ENCODE results near the gene DAPK2. TPM values are rescaled to one million over a fixed set of nuclear protein-coding genes. Genes with fewer than 3 reads are reported as not detected.

Gene DAPK2
- total RNA-seq, 1 experiment from 2014 or later, result 1.4 TPM

GRCh38 chr15:63887630-63888029 is 158.7 kb downstream of the DAPK2 start:
- Mint-ChIP-seq H3K4me3 (ENCODE audit: unreplicated experiment) (no peak overlapping the region), H3K36me3 (ENCODE audit: insufficient read depth, unreplicated experiment) (no peaks in the 10 kb centered on the region), H3K27ac (ENCODE audit: unreplicated experiment) (no peak overlapping the region), H3K27me3 (ENCODE audit: insufficient read depth, unreplicated experiment) (no peaks in the 10 kb centered on the region), H3K4me1 (ENCODE audit: low read depth, unreplicated experiment) (no peaks in the 10 kb centered on the region), H3K9me3 (ENCODE audit: unreplicated experiment) (no peaks in the 10 kb centered on the region)
- H3K4me3 ChIP-seq (ENCODE audit: low read depth, low read length), result no peak overlapping the region
- no peaks in the 10 kb centered on the region for H3K36me3 ChIP-seq (ENCODE audit: control insufficient read depth, insufficient read depth, low read length)
- ChIA-PET POLR2A (no interaction called here), CTCF (no interaction called here)
- no peaks in the 10 kb centered on the region for H3K27me3 ChIP-seq (replicated peaks; ENCODE audit: control insufficient read depth, insufficient read depth, low read length)
- H3K4me1 ChIP-seq, result no peaks in the 10 kb centered on the region
- no peak for DNase-seq
- intact Hi-C loops (cut with micrococcal nuclease; ENCODE audit: unreplicated experiment), result no loop called here
- no peak for TF ChIP-seq CTCF (IDR thresholded peaks at IDR 0.05; ENCODE audit: insufficient read depth in 1 of 2, low read depth in 1 of 2, low read length in 1 of 2, severe bottlenecking in 1 of 2, unreplicated experiment in 1 of 2)
- no TSS peak for BruUV-seq (replicated peaks)
- no peaks in the 10 kb centered on the region for H3K9me3 ChIP-seq

- intact Hi-C loops (cut with micrococcal nuclease; ENCODE audit: unreplicated experiment), result no loop called here
- no peak for TF ChIP-seq CTCF (IDR thresholded peaks at IDR 0.05; ENCODE audit: insufficient read depth in 1 of 2, low read depth in 1 of 2, low read length in 1 of 2, severe bottlenecking in 1 of 2, unreplicated experiment in 1 of 2)
- no peaks in the 10 kb centered on the region for H3K27me3 Mint-ChIP-seq (ENCODE audit: insufficient read depth, unreplicated experiment)
- no peaks in the 10 kb centered on the region for H3K9me3 Mint-ChIP-seq (ENCODE audit: unreplicated experiment)
- no peak overlapping the region for H3K4me3 Mint-ChIP-seq (ENCODE audit: unreplicated experiment)
- H3K4me3 ChIP-seq (ENCODE audit: low read depth, low read length), result no peak overlapping the region
- CTCF ChIA-PET, result no interaction called here
- H3K4me1 ChIP-seq, result no peaks in the 10 kb centered on the region
- no peaks in the 10 kb centered on the region; the same call in 1 of the 2 replicates for H3K27me3 ChIP-seq (replicated peaks; ENCODE audit: control insufficient read depth, insufficient read depth, low read length)
- no peaks in the 10 kb centered on the region for H3K4me1 Mint-ChIP-seq (ENCODE audit: low read depth, unreplicated experiment)
- H3K27ac Mint-ChIP-seq (ENCODE audit: unreplicated experiment), result no peak overlapping the region
- no peaks in the 10 kb centered on the region for H3K36me3 ChIP-seq (ENCODE audit: control insufficient read depth, insufficient read depth, low read length)
- no peaks in the 10 kb centered on the region for H3K36me3 Mint-ChIP-seq (ENCODE audit: insufficient read depth, unreplicated experiment)
- no peaks in the 10 kb centered on the region for H3K9me3 ChIP-seq
- BruUV-seq (replicated peaks), result no TSS peak
- DNase-seq, result no peak
- POLR2A ChIA-PET, result no interaction called here
Observed at GRCh38 chr15:63884953-63885352, 161.3 kb downstream of the DAPK2 start.

GRCh38 chr15:63881431-63881830 is 164.9 kb downstream of the DAPK2 start:
- Histone ChIP-seq H3K36me3 (ENCODE audit: control insufficient read depth, insufficient read depth, low read length) (no peaks in the 10 kb centered on the region), H3K4me1 (no peaks in the 10 kb centered on the region), H3K27me3 (replicated peaks; ENCODE audit: control insufficient read depth, insufficient read depth, low read length) (no peaks in the 10 kb centered on the region; the same call in 1 of the 2 replicates), H3K9me3 (no peaks in the 10 kb centered on the region), H3K4me3 (ENCODE audit: low read depth, low read length) (no peak overlapping the region)
- Mint-ChIP-seq H3K9me3 (ENCODE audit: unreplicated experiment) (no peaks in the 10 kb centered on the region), H3K4me1 (ENCODE audit: low read depth, unreplicated experiment) (no peaks in the 10 kb centered on the region), H3K27ac (ENCODE audit: unreplicated experiment) (no peak overlapping the region), H3K4me3 (ENCODE audit: unreplicated experiment) (no peak overlapping the region), H3K36me3 (ENCODE audit: insufficient read depth, unreplicated experiment) (no peaks in the 10 kb centered on the region), H3K27me3 (ENCODE audit: insufficient read depth, unreplicated experiment) (no peaks in the 10 kb centered on the region)
- intact Hi-C loops (cut with micrococcal nuclease; ENCODE audit: unreplicated experiment), result no loop called here
- no peak for DNase-seq
- TF ChIP-seq CTCF (IDR thresholded peaks at IDR 0.05; ENCODE audit: insufficient read depth in 1 of 2, low read depth in 1 of 2, low read length in 1 of 2, severe bottlenecking in 1 of 2, unreplicated experiment in 1 of 2), result no peak
- ChIA-PET CTCF (no interaction called here), POLR2A (no interaction called here)
- no TSS peak for BruUV-seq (replicated peaks)
